Panc1 (cell line): ENCODE measurements around the gene TOP2A.

Experiments
- POLR2AphosphoS5 ChIP-seq: IDR thresholded peaks from 2 replicates; pipeline ENCODE4 v1.6.1; 2012; ENCODE audit warnings: mild to moderate bottlenecking, low read depth, low read length, moderate library complexity
- SIN3A ChIP-seq: IDR thresholded peaks from 2 replicates; pipeline ENCODE4 v1.6.1; 2012; ENCODE audit warnings: low read depth, mild to moderate bottlenecking, low read length, moderate library complexity, borderline replicate concordance; ENCODE audit not compliant: insufficient read depth
- TCF7L2 ChIP-seq: IDR thresholded peaks from 2 replicates; pipeline ENCODE4 v1.6.1; 2011; ENCODE audit warnings: mild to moderate bottlenecking, low read depth, low read length, inconsistent platforms
- TF ChIP-seq, protein P1 (sequence below): fragments of 450-650 bp; IDR thresholded peaks from 2 replicates; pipeline ENCODE4 v1.5.1; 2017; ENCODE audit warnings: mild to moderate bottlenecking
- TF ChIP-seq, protein P2 (sequence below), 2 experiments: IDR thresholded peaks; 2 replicates each; pipeline ENCODE4 v1.6.1; 2011 to 2012; ENCODE audit warnings: low read depth in 2 of 2, control low read depth in 1 of 2, low read length in 1 of 2, mild to moderate bottlenecking in 1 of 2, moderate library complexity in 1 of 2; ENCODE audit not compliant: insufficient read depth in 1 of 2

DNA sequence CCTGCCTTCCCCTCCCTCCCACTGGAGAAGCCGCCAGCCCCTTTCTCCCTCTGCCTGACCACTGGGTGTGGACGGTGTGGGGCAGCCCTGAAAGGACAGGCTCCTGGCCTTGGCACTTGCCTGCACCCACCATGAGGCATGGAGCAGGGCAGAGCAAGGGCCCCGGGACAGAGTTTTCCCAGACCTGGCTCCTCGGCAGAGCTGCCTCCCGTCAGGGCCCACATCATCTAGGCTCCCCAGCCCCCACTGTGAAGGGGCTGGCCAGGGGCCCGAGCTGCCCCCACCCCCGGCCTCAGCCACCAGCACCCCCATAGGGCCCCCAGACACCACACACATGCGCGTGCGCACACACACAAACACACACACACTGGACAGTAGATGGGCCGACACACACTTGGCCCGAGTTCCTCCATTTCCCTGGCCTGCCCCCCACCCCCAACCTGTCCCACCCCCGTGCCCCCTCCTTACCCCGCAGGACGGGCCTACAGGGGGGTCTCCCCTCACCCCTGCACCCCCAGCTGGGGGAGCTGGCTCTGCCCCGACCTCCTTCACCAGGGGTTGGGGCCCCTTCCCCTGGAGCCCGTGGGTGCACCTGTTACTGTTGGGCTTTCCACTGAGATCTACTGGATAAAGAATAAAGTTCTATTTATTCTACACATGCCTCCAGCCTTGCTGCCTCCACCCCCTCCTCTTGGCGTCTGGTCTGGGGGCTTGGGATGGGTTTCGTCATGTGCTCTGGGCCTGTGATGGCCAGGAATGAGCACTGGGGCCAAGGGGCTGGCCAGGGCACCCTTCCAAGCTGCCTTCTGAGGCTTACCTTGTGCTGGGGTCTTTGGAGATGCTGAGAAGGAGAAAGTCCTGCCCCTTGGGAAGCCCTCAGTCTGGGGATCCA is 60.5 kb downstream of the TOP2A start:
- TF ChIP-seq POLR2AphosphoS5, result no peak
- TF ChIP-seq, protein P1, sequence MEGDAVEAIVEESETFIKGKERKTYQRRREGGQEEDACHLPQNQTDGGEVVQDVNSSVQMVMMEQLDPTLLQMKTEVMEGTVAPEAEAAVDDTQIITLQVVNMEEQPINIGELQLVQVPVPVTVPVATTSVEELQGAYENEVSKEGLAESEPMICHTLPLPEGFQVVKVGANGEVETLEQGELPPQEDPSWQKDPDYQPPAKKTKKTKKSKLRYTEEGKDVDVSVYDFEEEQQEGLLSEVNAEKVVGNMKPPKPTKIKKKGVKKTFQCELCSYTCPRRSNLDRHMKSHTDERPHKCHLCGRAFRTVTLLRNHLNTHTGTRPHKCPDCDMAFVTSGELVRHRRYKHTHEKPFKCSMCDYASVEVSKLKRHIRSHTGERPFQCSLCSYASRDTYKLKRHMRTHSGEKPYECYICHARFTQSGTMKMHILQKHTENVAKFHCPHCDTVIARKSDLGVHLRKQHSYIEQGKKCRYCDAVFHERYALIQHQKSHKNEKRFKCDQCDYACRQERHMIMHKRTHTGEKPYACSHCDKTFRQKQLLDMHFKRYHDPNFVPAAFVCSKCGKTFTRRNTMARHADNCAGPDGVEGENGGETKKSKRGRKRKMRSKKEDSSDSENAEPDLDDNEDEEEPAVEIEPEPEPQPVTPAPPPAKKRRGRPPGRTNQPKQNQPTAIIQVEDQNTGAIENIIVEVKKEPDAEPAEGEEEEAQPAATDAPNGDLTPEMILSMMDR, result no peak
- no peak for TF ChIP-seq TCF7L2
- no peak for TF ChIP-seq SIN3A
- TF ChIP-seq, protein P2, sequence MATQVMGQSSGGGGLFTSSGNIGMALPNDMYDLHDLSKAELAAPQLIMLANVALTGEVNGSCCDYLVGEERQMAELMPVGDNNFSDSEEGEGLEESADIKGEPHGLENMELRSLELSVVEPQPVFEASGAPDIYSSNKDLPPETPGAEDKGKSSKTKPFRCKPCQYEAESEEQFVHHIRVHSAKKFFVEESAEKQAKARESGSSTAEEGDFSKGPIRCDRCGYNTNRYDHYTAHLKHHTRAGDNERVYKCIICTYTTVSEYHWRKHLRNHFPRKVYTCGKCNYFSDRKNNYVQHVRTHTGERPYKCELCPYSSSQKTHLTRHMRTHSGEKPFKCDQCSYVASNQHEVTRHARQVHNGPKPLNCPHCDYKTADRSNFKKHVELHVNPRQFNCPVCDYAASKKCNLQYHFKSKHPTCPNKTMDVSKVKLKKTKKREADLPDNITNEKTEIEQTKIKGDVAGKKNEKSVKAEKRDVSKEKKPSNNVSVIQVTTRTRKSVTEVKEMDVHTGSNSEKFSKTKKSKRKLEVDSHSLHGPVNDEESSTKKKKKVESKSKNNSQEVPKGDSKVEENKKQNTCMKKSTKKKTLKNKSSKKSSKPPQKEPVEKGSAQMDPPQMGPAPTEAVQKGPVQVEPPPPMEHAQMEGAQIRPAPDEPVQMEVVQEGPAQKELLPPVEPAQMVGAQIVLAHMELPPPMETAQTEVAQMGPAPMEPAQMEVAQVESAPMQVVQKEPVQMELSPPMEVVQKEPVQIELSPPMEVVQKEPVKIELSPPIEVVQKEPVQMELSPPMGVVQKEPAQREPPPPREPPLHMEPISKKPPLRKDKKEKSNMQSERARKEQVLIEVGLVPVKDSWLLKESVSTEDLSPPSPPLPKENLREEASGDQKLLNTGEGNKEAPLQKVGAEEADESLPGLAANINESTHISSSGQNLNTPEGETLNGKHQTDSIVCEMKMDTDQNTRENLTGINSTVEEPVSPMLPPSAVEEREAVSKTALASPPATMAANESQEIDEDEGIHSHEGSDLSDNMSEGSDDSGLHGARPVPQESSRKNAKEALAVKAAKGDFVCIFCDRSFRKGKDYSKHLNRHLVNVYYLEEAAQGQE (IDR thresholded peaks at IDR 0.05; ENCODE audit: insufficient read depth in 1 of 2, low read depth in 2 of 2, low read length in 1 of 2), result no peak
